GM12878 (cell line): ENCODE measurements around the gene LST1.
A peak's percentile ranks its signal among the peaks of the same experiment; 100 is the strongest.

ENCODE experiments used
- CHD4 ChIP-seq: fragments of 200-600 bp; sonication (generic); IDR thresholded peaks from 2 replicates; pipeline ENCODE4 v1.6.1; 2016; ENCODE audit warnings: mild to moderate bottlenecking
- ELK1 ChIP-seq: IDR thresholded peaks from 2 replicates; pipeline ENCODE4 v1.6.1; 2012; ENCODE audit warnings: low read depth, low read length, improper control_type of control experiment
- EZH2 ChIP-seq: IDR thresholded peaks from 2 replicates; pipeline ENCODE4 v1.6.1; 2012; ENCODE audit warnings: low read depth, mild to moderate bottlenecking, control low read depth, inconsistent platforms, low read length, borderline replicate concordance; ENCODE audit not compliant: control insufficient read depth
- IKZF2 ChIP-seq, 2 experiments: fragments of 450-650 bp; IDR thresholded peaks; 2 replicates each; pipeline ENCODE4 v1.6.1; 2017; ENCODE audit warnings: mild to moderate bottlenecking in 2 of 2, moderate library complexity in 2 of 2
- MTA2 ChIP-seq: fragments of 450-650 bp; IDR thresholded peaks from 2 replicates; pipeline ENCODE4 v1.6.1; 2016; ENCODE audit warnings: low read depth, mild to moderate bottlenecking, moderate library complexity
- NRF1 ChIP-seq: conservative IDR thresholded peaks from 2 replicates; pipeline ENCODE4 v1.6.1; 2011; ENCODE audit warnings: mild to moderate bottlenecking, low read depth, low read length, improper control_type of control experiment
- USF2 ChIP-seq: IDR thresholded peaks from 2 replicates; pipeline ENCODE4 v1.6.1; 2011; ENCODE audit warnings: low read depth, low read length, improper control_type of control experiment, borderline replicate concordance
- YY1 ChIP-seq: IDR thresholded peaks from 2 replicates; pipeline ENCODE4 v1.6.1; 2011; ENCODE audit warnings: low read depth, mild to moderate bottlenecking, low read length
- TF ChIP-seq, protein P1 (sequence below), 3 experiments: IDR thresholded peaks in 2 of 3; conservative IDR thresholded peaks in 1 of 3; 2 replicates each; pipeline ENCODE4 v1.5.1; 2011; ENCODE audit warnings: low read depth in 3 of 3, low read length in 3 of 3, mild to moderate bottlenecking in 3 of 3, control low read depth in 2 of 3, moderate library complexity in 2 of 3, inconsistent platforms in 1 of 3, mixed read lengths in 1 of 3; ENCODE audit not compliant: control insufficient read depth in 2 of 3, insufficient read depth in 1 of 3; ENCODE audit errors: extremely low read depth in 1 of 3
- TF ChIP-seq, protein P2 (sequence below): fragments of 450-650 bp; formaldehyde crosslinking; IDR thresholded peaks from 2 replicates; pipeline ENCODE4 v1.5.0; 2022; ENCODE audit warnings: mild to moderate bottlenecking, missing genetic modification characterization

- TF ChIP-seq, protein P1, sequence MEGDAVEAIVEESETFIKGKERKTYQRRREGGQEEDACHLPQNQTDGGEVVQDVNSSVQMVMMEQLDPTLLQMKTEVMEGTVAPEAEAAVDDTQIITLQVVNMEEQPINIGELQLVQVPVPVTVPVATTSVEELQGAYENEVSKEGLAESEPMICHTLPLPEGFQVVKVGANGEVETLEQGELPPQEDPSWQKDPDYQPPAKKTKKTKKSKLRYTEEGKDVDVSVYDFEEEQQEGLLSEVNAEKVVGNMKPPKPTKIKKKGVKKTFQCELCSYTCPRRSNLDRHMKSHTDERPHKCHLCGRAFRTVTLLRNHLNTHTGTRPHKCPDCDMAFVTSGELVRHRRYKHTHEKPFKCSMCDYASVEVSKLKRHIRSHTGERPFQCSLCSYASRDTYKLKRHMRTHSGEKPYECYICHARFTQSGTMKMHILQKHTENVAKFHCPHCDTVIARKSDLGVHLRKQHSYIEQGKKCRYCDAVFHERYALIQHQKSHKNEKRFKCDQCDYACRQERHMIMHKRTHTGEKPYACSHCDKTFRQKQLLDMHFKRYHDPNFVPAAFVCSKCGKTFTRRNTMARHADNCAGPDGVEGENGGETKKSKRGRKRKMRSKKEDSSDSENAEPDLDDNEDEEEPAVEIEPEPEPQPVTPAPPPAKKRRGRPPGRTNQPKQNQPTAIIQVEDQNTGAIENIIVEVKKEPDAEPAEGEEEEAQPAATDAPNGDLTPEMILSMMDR (IDR thresholded peaks at IDR 0.05 in 2 of 3, conservative IDR thresholded peaks at IDR 0.05 in 1 of 3; ENCODE audit: control insufficient read depth in 2 of 3, extremely low read depth in 1 of 3, insufficient read depth in 1 of 3, low read depth in 3 of 3, low read length in 3 of 3): no peak
- TF ChIP-seq IKZF2 (IDR thresholded peaks at IDR 0.05): peak in 1 of 2 experiments; percentile 71
- no peak for TF ChIP-seq CHD4
- no peak for TF ChIP-seq NRF1
- peak; percentile 18; the same call in 1 of the 2 replicates for TF ChIP-seq MTA2
- no peak for TF ChIP-seq ELK1
- TF ChIP-seq YY1: no peak; the same call in 1 of the 2 replicates
- no peak for TF ChIP-seq EZH2
- no peak for TF ChIP-seq USF2
- TF ChIP-seq, protein P2, sequence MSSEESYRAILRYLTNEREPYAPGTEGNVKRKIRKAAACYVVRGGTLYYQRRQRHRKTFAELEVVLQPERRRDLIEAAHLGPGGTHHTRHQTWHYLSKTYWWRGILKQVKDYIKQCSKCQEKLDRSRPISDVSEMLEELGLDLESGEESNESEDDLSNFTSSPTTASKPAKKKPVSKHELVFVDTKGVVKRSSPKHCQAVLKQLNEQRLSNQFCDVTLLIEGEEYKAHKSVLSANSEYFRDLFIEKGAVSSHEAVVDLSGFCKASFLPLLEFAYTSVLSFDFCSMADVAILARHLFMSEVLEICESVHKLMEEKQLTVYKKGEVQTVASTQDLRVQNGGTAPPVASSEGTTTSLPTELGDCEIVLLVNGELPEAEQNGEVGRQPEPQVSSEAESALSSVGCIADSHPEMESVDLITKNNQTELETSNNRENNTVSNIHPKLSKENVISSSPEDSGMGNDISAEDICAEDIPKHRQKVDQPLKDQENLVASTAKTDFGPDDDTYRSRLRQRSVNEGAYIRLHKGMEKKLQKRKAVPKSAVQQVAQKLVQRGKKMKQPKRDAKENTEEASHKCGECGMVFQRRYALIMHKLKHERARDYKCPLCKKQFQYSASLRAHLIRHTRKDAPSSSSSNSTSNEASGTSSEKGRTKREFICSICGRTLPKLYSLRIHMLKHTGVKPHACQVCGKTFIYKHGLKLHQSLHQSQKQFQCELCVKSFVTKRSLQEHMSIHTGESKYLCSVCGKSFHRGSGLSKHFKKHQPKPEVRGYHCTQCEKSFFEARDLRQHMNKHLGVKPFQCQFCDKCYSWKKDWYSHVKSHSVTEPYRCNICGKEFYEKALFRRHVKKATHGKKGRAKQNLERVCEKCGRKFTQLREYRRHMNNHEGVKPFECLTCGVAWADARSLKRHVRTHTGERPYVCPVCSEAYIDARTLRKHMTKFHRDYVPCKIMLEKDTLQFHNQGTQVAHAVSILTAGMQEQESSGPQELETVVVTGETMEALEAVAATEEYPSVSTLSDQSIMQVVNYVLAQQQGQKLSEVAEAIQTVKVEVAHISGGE: no peak
These were observed 13.8 kb upstream of the LST1 start, which contains the start of gene LTA for GRCh38 chr6:31572041-31572911.
